Measurements from ENCODE around the gene MYO10. TPM values are rescaled to one million over a fixed set of nuclear protein-coding genes. Genes with fewer than 3 reads are reported as not detected.

Gene MYO10
- total RNA-seq, 4 donors from 2014 or later, result 51.6 to 190 (median 72.9) TPM

DNA sequence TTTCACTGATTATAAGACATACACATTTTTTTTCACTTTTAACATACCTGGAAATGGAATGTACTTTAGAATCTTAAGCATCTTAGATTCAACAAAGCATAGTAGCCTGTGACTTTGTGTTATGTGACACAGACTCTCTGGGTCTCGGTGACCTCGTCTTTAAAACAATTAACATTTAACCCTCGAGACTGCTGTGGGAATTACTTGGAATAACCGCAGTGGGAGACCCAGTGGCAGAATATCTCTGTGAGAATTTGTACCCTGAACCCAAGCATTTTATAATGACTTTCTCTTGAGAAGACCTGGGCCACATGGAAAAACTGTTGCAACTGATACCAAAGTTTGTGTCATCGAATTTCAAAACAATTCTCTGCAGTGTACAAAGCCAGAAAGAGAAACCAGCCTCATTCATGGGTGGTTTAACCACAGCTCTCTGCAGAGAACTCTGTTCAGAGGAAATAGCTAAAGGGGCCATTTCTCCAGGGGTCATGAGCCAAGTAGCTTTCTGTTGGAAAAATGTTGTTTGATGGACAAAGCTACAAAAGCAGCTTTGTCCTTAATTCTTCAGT, 309.3 kb downstream of the MYO10 start:
- no peak for DNase-seq
- Histone ChIP-seq H3K36me3 (no peaks in the 10 kb centered on the region), H3K27ac (no peak overlapping the region), H3K27me3 (no peaks in the 10 kb centered on the region), H3K4me1 (no peaks in the 10 kb centered on the region), H3K9me3 (no peaks in the 10 kb centered on the region), H3K4me3 (no peak overlapping the region)
- 54 to 83% methylated on average over 1 to 5 of the region's 5 CpGs for WGBS, 2 donors (ENCODE audit: low coverage in 1 of 2)
- TF ChIP-seq EP300 (IDR thresholded peaks at IDR 0.05; ENCODE audit: low read depth) (no peak), POLR2AphosphoS5 (IDR thresholded peaks at IDR 0.05) (no peak), POLR2A (IDR thresholded peaks at IDR 0.05) (no peak)
- TF ChIP-seq, protein P1, sequence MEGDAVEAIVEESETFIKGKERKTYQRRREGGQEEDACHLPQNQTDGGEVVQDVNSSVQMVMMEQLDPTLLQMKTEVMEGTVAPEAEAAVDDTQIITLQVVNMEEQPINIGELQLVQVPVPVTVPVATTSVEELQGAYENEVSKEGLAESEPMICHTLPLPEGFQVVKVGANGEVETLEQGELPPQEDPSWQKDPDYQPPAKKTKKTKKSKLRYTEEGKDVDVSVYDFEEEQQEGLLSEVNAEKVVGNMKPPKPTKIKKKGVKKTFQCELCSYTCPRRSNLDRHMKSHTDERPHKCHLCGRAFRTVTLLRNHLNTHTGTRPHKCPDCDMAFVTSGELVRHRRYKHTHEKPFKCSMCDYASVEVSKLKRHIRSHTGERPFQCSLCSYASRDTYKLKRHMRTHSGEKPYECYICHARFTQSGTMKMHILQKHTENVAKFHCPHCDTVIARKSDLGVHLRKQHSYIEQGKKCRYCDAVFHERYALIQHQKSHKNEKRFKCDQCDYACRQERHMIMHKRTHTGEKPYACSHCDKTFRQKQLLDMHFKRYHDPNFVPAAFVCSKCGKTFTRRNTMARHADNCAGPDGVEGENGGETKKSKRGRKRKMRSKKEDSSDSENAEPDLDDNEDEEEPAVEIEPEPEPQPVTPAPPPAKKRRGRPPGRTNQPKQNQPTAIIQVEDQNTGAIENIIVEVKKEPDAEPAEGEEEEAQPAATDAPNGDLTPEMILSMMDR (IDR thresholded peaks at IDR 0.05), result no peak
- in situ Hi-C loops (cut with MboI; ENCODE audit: low pct_ligation_motif_present in 1 of 4, low pct_unique_long_range_greater_than_20kb in 1 of 4, low sequenced_read_pairs in 3 of 4) (no loop called here), intact Hi-C loops (cut with DNase I; ENCODE audit: low total_unique reads) (no loop called here)

DNA sequence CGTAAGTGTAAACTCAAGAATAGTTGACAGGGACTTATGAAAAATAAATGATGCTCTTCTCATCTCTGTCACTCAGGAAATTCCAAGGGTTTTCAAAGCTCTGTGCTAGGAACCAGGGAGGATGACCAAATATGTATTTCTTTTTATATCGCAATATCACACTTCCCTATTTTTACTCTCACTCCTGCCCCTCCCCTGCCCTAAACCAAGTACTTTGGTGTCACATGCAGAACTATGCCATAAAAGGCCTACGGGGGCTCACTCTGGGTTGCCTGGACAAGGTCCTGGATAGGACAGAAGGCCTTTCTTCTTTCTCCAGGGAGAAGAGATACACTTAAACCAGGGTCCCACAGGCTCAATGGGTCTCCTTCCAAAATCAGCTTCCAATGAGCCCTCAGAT, 311.0 kb downstream of the MYO10 start:
- Histone ChIP-seq H3K4me3 (no peak overlapping the region), H3K4me1 (no peaks in the 10 kb centered on the region), H3K27ac (no peak overlapping the region), H3K36me3 (no peaks in the 10 kb centered on the region), H3K9me3 (no peaks in the 10 kb centered on the region), H3K27me3 (no peaks in the 10 kb centered on the region)
- TF ChIP-seq POLR2A (IDR thresholded peaks at IDR 0.05), result no peak
- TF ChIP-seq, protein P1 (IDR thresholded peaks at IDR 0.05), result no peak
- TF ChIP-seq EP300 (IDR thresholded peaks at IDR 0.05; ENCODE audit: low read depth), result no peak
- no peak for TF ChIP-seq POLR2AphosphoS5 (IDR thresholded peaks at IDR 0.05)
- in situ Hi-C loops (cut with MboI; ENCODE audit: low pct_ligation_motif_present in 1 of 4, low pct_unique_long_range_greater_than_20kb in 1 of 4, low sequenced_read_pairs in 3 of 4), result no loop called here
- 42 to 57% methylated on average over 2 to 3 of the region's 3 CpGs for WGBS, 2 donors (ENCODE audit: low coverage in 1 of 2)
- intact Hi-C loops (cut with DNase I; ENCODE audit: low total_unique reads), result no loop called here
- no peak for DNase-seq

DNA sequence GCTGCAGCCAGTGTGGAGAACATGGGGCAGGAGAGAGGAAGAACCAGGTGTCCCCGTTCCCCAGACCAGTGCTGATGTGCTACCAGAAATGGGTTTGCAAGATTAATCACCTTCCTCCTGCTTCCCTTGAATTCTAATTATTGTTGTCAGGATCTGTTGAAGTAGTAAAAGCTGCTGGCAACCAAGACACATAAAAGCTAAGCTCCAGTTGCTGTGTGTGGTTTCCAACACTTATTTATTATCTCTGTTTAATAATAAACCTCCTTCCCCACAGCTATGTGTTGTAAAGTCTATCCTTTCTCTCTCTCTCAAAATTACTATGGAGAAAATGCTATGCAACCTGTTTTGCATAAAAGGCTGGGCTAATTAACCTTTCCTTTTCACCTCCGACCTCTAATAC, 317.0 kb downstream of the MYO10 start:
- 82% methylated on average over 2 of the region's 2 CpGs; no CpG with 5 or more reads in 1 of the 2 donors for WGBS, 2 donors (ENCODE audit: low coverage in 1 of 2)
- no peaks in the 10 kb centered on the region for H3K9me3 ChIP-seq
- no peak overlapping the region for H3K4me3 ChIP-seq
- H3K4me1 ChIP-seq, result peaks cover 0 to 26% (median 9%) of the 10 kb centered on the region in 4 donors
- intact Hi-C loops (cut with DNase I; ENCODE audit: low total_unique reads), result no loop called here
- in situ Hi-C loops (cut with MboI; ENCODE audit: low pct_ligation_motif_present in 1 of 4, low pct_unique_long_range_greater_than_20kb in 1 of 4, low sequenced_read_pairs in 3 of 4), result no loop called here
- H3K27me3 ChIP-seq, result peaks cover 3% of the 10 kb centered on the region
- no peak for DNase-seq
- no peaks in the 10 kb centered on the region for H3K36me3 ChIP-seq
- H3K27ac ChIP-seq, result no peak overlapping the region
- no peak for TF ChIP-seq EP300 (IDR thresholded peaks at IDR 0.05; ENCODE audit: low read depth)
- TF ChIP-seq, protein P1 (IDR thresholded peaks at IDR 0.05), result no peak
- no peak for TF ChIP-seq POLR2AphosphoS5 (IDR thresholded peaks at IDR 0.05)
- no peak for TF ChIP-seq POLR2A (IDR thresholded peaks at IDR 0.05)

DNA sequence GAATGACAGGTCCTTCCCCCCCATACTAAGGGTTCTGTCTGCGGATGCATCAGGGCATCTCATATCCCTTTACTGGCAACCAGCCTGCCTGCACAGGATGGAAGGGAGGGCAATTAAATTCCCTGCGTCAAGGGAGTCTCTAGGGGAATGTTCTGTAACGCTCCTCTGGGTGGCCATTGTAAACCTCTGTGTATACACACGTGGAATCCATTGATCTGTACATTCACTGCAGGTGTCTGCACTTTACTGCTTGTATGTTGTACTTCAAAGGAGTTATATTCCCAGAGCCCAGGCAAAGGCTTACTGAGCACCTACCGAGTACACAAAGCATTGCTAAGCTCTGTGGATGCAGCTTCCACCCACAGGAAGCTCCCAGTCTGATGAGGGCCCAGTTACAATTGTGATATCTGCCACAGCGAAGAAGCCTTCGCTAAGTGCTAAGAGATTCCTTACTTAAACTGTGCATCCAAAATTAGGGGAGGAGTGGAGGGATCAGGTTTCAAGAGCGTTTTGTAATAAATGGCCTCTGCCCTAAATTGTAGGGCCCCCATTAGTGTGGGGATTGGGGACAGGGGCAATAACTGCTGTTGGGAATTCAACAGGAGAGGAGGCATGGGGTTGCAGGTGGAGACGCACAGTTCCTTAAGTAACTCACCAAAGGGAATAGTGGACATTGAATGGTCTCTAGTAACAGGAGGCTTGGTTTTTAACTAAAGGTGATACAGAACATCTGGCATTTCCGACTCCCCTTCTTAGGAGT, 317.8 kb downstream of the MYO10 start:
- Histone ChIP-seq H3K27me3 (peaks cover 3% of the 10 kb centered on the region), H3K4me1 (peaks cover 0 to 26% (median 9%) of the 10 kb centered on the region in 4 donors), H3K4me3 (no peak overlapping the region), H3K27ac (peak overlapping the region in 1 of 4 donors; percentile 74), H3K9me3 (no peaks in the 10 kb centered on the region), H3K36me3 (no peaks in the 10 kb centered on the region)
- in situ Hi-C loops (cut with MboI; ENCODE audit: low pct_ligation_motif_present in 1 of 4, low pct_unique_long_range_greater_than_20kb in 1 of 4, low sequenced_read_pairs in 3 of 4), result no loop called here
- no peak for TF ChIP-seq EP300 (IDR thresholded peaks at IDR 0.05; ENCODE audit: low read depth)
- TF ChIP-seq POLR2AphosphoS5 (IDR thresholded peaks at IDR 0.05), result no peak
- TF ChIP-seq POLR2A (IDR thresholded peaks at IDR 0.05), result no peak
- TF ChIP-seq, protein P1 (IDR thresholded peaks at IDR 0.05), result no peak
- DNase-seq, result no peak
- intact Hi-C loops (cut with DNase I; ENCODE audit: low total_unique reads), result no loop called here
- WGBS, 2 donors (ENCODE audit: low coverage in 1 of 2), result 61 to 77% methylated on average over 4 to 10 of the region's 10 CpGs
